ENCODE results near the gene HEBP2.
A peak's percentile ranks its signal among the peaks of the same experiment; 100 is the strongest.
"Not testable (repeated sequence)": the region's sequence is repeated elsewhere in the genome, so short reads cannot be mapped to it uniquely, and the experiment has no call there.

HEBP2 gene

DNA sequence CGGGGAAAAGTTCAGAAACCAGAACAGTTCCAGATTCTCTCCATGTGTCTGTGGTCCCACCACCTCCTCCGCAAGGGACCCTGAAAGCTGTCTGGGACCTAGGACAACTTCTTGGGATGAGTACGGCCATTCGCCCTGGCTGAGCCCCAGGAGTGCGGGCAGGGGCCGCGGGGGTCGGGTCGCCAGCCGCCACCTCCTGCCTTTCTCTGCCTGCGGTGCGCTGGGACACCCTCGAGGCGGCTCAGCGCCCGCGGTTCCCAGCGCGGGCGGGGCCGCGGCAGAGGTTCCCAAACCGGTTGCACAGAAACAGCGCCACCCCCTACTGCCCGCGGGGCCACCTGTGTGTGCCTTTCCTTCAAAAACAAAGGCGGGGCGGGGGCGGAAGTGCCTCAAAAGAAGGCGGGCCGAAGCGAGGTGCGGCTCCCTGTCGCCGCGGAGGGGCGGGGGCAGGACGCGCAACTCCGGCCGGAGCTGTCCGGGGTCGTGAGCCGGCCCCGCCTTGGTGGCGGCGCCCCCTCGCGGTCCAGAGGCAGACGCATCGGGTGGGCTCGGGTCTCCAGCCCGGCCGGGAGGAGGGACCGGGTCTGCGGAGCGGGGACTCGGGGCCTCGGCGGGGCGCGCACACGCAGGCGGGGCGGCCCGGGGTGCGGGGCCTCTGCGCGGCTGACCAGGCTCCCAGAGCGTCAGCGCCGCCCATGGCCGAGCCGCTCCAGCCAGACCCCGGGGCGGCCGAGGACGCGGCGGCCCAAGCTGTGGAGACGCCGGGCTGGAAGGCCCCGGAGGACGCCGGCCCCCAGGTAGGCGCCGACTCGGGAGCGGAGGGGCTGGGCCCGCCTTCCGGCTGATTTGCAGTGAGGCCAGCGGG is at the start of gene HEBP2:
Gene HEBP2, plus strand, starts transcription at position 423 of the 865 bp plus-strand sequence. Its CDS starts 273 bp downstream, at position 696.
- peak; percentile 72 for DNase-seq
- TF ChIP-seq, protein P1, sequence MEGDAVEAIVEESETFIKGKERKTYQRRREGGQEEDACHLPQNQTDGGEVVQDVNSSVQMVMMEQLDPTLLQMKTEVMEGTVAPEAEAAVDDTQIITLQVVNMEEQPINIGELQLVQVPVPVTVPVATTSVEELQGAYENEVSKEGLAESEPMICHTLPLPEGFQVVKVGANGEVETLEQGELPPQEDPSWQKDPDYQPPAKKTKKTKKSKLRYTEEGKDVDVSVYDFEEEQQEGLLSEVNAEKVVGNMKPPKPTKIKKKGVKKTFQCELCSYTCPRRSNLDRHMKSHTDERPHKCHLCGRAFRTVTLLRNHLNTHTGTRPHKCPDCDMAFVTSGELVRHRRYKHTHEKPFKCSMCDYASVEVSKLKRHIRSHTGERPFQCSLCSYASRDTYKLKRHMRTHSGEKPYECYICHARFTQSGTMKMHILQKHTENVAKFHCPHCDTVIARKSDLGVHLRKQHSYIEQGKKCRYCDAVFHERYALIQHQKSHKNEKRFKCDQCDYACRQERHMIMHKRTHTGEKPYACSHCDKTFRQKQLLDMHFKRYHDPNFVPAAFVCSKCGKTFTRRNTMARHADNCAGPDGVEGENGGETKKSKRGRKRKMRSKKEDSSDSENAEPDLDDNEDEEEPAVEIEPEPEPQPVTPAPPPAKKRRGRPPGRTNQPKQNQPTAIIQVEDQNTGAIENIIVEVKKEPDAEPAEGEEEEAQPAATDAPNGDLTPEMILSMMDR (IDR thresholded peaks at IDR 0.05; ENCODE audit: low read depth, low read length, missing control alignments) = peak; percentile 40
- in situ Hi-C loops (cut with HindIII; ENCODE audit: low pct_ligation_motif_present, low sequenced_read_pairs) = no loop called here
- Histone ChIP-seq H3K4me3 (ENCODE audit: low read depth, low read length) (peak within 1 kb of the TSS; percentile 78), H3K27me3 (replicated peaks) (no peaks in the 10 kb centered on the region), H3K36me3 (replicated peaks) (peaks cover 22% of the 10 kb centered on the region), H3K27ac (peak within 1 kb of the TSS; percentile 6)

GRCh38 chr6:138357928-138358327 is 46.1 kb upstream of the HEBP2 start:
- H3K27me3 ChIP-seq (replicated peaks) = no peaks in the 10 kb centered on the region
- H3K4me3 ChIP-seq (ENCODE audit: low read depth, low read length) = no peak overlapping the region
- no peak for DNase-seq
- in situ Hi-C loops (cut with HindIII; ENCODE audit: low pct_ligation_motif_present, low sequenced_read_pairs) = no loop called here
- TF ChIP-seq, protein P1 (IDR thresholded peaks at IDR 0.05; ENCODE audit: low read depth, low read length, missing control alignments) = no peak
- no peaks in the 10 kb centered on the region for H3K36me3 ChIP-seq (replicated peaks)
- H3K27ac ChIP-seq = no peak overlapping the region

DNA sequence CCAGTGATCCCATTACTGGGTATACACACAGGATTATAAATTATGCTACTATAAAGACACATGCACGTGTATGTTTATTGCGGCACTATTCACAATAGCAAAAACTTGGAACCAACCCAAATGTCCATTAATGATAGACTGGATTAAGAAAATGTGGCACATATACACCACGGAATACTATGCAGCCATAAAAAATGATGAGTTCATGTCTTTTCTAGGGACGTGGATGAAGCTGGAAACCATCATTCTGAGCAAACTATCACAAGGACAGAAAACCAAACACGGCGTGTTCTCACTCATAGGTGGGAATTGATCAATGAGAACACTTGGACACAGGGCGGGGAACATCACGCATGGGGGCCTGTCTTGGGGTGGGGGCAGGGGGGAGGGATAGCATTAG is 35.3 kb upstream of the HEBP2 start:
- H3K27ac ChIP-seq; H3K36me3 ChIP-seq (replicated peaks); H3K27me3 ChIP-seq (replicated peaks); DNase-seq; H3K4me3 ChIP-seq (ENCODE audit: low read depth, low read length); in situ Hi-C loops (cut with HindIII; ENCODE audit: low pct_ligation_motif_present, low sequenced_read_pairs): not testable (repeated sequence)

DNA sequence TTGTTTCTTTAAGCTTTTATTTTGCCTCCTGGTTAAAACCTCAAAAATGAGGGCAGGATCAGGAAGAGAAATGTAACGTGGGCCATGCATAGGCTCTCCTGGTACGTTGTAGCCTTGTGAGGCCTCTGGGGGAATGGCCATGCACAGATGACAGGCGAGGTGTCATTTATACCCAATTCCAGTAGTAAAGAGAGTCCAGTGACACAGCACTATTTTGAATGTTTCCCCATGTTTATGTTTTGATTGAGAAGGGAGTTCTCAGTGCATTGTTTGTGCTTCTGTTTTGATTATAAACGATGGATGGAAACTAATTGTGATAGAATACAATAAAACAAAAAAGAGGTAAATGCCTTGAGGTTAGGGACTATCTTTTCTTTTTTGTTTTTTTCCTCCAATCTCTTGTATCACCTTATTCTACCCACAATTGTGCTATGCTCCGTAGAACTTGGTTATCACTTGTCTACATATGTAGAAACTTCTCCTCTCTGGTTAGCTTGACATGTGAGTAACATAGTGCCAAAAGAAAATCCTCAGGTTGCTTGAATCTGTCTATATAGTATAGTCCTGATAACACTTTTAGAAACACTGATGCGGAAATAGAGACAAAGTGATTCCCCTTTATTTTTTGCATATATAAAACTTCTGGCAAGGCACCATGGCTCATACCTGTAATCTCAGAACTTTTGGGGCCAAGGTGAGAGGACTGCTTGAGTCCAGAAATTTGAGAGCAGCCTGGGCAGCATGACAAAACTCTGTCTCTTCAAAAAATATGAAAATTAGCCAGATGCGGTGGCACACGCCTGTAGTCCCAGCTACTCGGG is 33.2 kb upstream of the HEBP2 start:
- H3K36me3 ChIP-seq (replicated peaks) = no peaks in the 10 kb centered on the region
- H3K4me3 ChIP-seq (ENCODE audit: low read depth, low read length) = no peak overlapping the region
- H3K27ac ChIP-seq = peak overlapping the region; percentile 57
- H3K27me3 ChIP-seq (replicated peaks) = no peaks in the 10 kb centered on the region
- TF ChIP-seq, protein P1 (IDR thresholded peaks at IDR 0.05; ENCODE audit: low read depth, low read length, missing control alignments) = no peak
- no peak for DNase-seq
- in situ Hi-C loops (cut with HindIII; ENCODE audit: low pct_ligation_motif_present, low sequenced_read_pairs) = no loop called here

DNA sequence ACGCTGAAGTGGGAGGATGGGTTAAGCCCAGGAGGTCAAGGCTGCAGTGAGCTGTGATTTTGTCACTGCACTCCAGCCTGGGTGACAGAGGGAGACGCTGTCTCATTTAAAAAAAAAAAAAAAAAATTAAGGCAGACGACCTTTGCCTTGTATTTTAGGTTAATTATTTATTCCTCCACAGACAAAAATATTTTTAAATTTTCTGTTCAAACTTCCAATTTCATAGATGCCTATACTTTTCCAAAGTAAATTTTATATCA is 32.6 kb upstream of the HEBP2 start:
- Histone ChIP-seq H3K36me3 (replicated peaks) (no peaks in the 10 kb centered on the region), H3K4me3 (ENCODE audit: low read depth, low read length) (no peak overlapping the region), H3K27me3 (replicated peaks) (no peaks in the 10 kb centered on the region), H3K27ac (peak overlapping the region; percentile 57)
- DNase-seq = no peak
- TF ChIP-seq, protein P1 (IDR thresholded peaks at IDR 0.05; ENCODE audit: low read depth, low read length, missing control alignments) = no peak
- in situ Hi-C loops (cut with HindIII; ENCODE audit: low pct_ligation_motif_present, low sequenced_read_pairs) = no loop called here

- peak; percentile 77 for DNase-seq
- H3K27ac ChIP-seq = peak overlapping the region; percentile 57
- no peaks in the 10 kb centered on the region for H3K36me3 ChIP-seq (replicated peaks)
- H3K27me3 ChIP-seq (replicated peaks) = no peaks in the 10 kb centered on the region
- H3K4me3 ChIP-seq (ENCODE audit: low read depth, low read length) = no peak overlapping the region
- in situ Hi-C loops (cut with HindIII; ENCODE audit: low pct_ligation_motif_present, low sequenced_read_pairs) = no loop called here
- TF ChIP-seq, protein P1 (IDR thresholded peaks at IDR 0.05; ENCODE audit: low read depth, low read length, missing control alignments) = no peak
Observed at GRCh38 chr6:138371720-138372119, 32.3 kb upstream of the HEBP2 start.
